AG04450 (cell line): ENCODE measurements around the gene C10orf71. TPM values are rescaled to one million over a fixed set of nuclear protein-coding genes. Genes with fewer than 3 reads are reported as not detected.

Experiments used
- CTCF ChIA-PET: fragments of 300-600, 350-600 bp; formaldehyde crosslinking; extraction: SDS; loops from one replicate; lab custom pipeline; 2022; ENCODE audit warnings: antibody characterized with exemption, inconsistent platforms; lab: Charles Lee
- POLR2A ChIA-PET: fragments of 350-600 bp; formaldehyde crosslinking; extraction: SDS; loops from one replicate; lab custom pipeline; 2021; ENCODE audit warnings: antibody characterized with exemption, inconsistent platforms; lab: Yijun Ruan, JAX
- DNase-seq: peaks from one replicate; pipeline ENCODE4 v3.0.0-alpha.2; 2011; ENCODE audit warnings: low read depth, low spot score
- H3K27ac ChIP-seq: one replicate; pipeline ENCODE4 v1.5.1; 2012; ENCODE audit warnings: low read depth, low read length, control low read depth
- H3K27me3 ChIP-seq: one replicate; pipeline ENCODE4 v1.6.0; 2012; ENCODE audit warnings: low read length; ENCODE audit not compliant: control insufficient read depth, insufficient read depth
- H3K4me3 ChIP-seq: 2 replicates; pipeline ENCODE4 v1.5.1; 2011; ENCODE audit warnings: mild to moderate bottlenecking, low read depth, low read length, control low read depth
- H3K9me3 ChIP-seq: 2 replicates; pipeline ENCODE4 v1.5.1; 2012; ENCODE audit warnings: low read length; ENCODE audit not compliant: control insufficient read depth, insufficient read depth
- CTCF ChIP-seq: IDR thresholded peaks from 2 replicates; pipeline ENCODE4 v1.5.1; 2011; ENCODE audit warnings: low read depth, low read length, control low read depth, inconsistent platforms
- polyA plus RNA-seq: library from polyadenylated mRNA; depleted of rRNA; stranded (reverse); fragments of >200 nt; gene quantifications from 2 replicates; pipeline ENCODE4 v1.2.3, GENCODE V29; 2011

The C10orf71 gene
- polyA plus RNA-seq, 1 experiment: not detected

- no peak overlapping the region for H3K27ac ChIP-seq
- DNase-seq: no peak
- H3K9me3 ChIP-seq: no peaks in the 10 kb centered on the region; the same call in 1 of the 2 replicates
- H3K4me3 ChIP-seq: no peak overlapping the region
- peaks cover 7% of the 10 kb centered on the region for H3K27me3 ChIP-seq
- no peak for TF ChIP-seq CTCF
- ChIA-PET CTCF (no interaction called here), POLR2A (no interaction called here)
Measured at GRCh38 chr10:49360271-49361177, 61.6 kb downstream of the C10orf71 start.

GRCh38 chr10:49361178-49361554 is 62.2 kb downstream of the C10orf71 start:
- POLR2A ChIA-PET: no interaction called here
- no peak overlapping the region for H3K4me3 ChIP-seq
- TF ChIP-seq CTCF: no peak
- no peak for DNase-seq
- no peak overlapping the region for H3K27ac ChIP-seq
- CTCF ChIA-PET: no interaction called here
- peaks cover 7% of the 10 kb centered on the region for H3K27me3 ChIP-seq
- no peaks in the 10 kb centered on the region; the same call in 1 of the 2 replicates for H3K9me3 ChIP-seq

- Histone ChIP-seq H3K4me3 (no peak overlapping the region), H3K27ac (no peak overlapping the region), H3K27me3 (peaks cover 7% of the 10 kb centered on the region), H3K9me3 (no peaks in the 10 kb centered on the region; the same call in 1 of the 2 replicates)
- POLR2A ChIA-PET: no interaction called here
- no peak for TF ChIP-seq CTCF
- no peak for DNase-seq
- CTCF ChIA-PET: no interaction called here
Measured at GRCh38 chr10:49361735-49362568, 63.0 kb downstream of the C10orf71 start.

GRCh38 chr10:49362596-49363260 is 63.8 kb downstream of the C10orf71 start:
- Histone ChIP-seq H3K27ac (no peak overlapping the region), H3K27me3 (peaks cover 7% of the 10 kb centered on the region), H3K9me3 (no peaks in the 10 kb centered on the region; the same call in 1 of the 2 replicates), H3K4me3 (no peak overlapping the region)
- TF ChIP-seq CTCF: no peak
- ChIA-PET POLR2A (no interaction called here), CTCF (no interaction called here)
- no peak for DNase-seq
